Measurements from ENCODE around the gene CDYL.

The CDYL gene

GRCh38 chr6:4944325-4944724 lies 168.1 kb downstream of the CDYL start:
- Histone ChIP-seq H3K4me3 (ENCODE audit: low read length) (no peak overlapping the region), H3K4me1 (ENCODE audit: control insufficient read depth, insufficient read depth, low read length) (peaks cover 25% of the 10 kb centered on the region), H3K36me3 (ENCODE audit: insufficient read depth, low read length) (peaks cover 9% of the 10 kb centered on the region), H3K9me3 (replicated peaks; ENCODE audit: low read length) (no peaks in the 10 kb centered on the region), H3K9ac (ENCODE audit: low read depth, low read length) (no peak overlapping the region), H3K4me2 (ENCODE audit: low read length) (no peak overlapping the region), H3K27me3 (ENCODE audit: control insufficient read depth, insufficient read depth, low read length) (no peaks in the 10 kb centered on the region)

DNA sequence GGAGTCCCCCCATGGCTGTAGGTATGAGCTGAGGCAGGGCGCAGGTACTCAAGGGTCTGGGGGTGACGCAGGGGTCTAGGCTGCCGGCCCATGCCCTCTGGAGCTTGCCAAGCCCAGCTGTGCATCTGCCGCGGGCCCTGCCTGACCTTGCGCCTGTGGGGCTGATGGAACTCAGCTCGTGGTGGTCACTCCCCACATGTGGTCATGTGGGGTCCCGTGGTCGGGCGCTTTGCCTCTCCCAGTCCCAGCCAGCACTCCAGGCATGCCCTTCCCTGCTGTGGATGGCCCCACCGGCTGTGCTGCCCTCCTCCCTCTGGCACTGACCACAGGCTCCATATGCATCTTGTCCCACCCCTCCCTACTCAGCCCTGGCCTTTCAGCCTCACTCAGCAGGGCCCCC lies 170.3 kb downstream of the CDYL start:
- Histone ChIP-seq H3K4me1 (ENCODE audit: control insufficient read depth, insufficient read depth, low read length) (peaks cover 19% of the 10 kb centered on the region), H3K4me2 (ENCODE audit: low read length) (no peak overlapping the region), H3K36me3 (ENCODE audit: insufficient read depth, low read length) (peaks cover 9% of the 10 kb centered on the region), H3K9me3 (replicated peaks; ENCODE audit: low read length) (no peaks in the 10 kb centered on the region), H3K4me3 (ENCODE audit: low read length) (no peak overlapping the region), H3K27me3 (ENCODE audit: control insufficient read depth, insufficient read depth, low read length) (no peaks in the 10 kb centered on the region), H3K9ac (ENCODE audit: low read depth, low read length) (no peak overlapping the region)

- Histone ChIP-seq H3K4me3 (ENCODE audit: low read length) (no peak overlapping the region), H3K4me2 (ENCODE audit: low read length) (no peak overlapping the region), H3K36me3 (ENCODE audit: insufficient read depth, low read length) (peaks cover 9% of the 10 kb centered on the region), H3K9ac (ENCODE audit: low read depth, low read length) (no peak overlapping the region), H3K4me1 (ENCODE audit: control insufficient read depth, insufficient read depth, low read length) (peaks cover 7% of the 10 kb centered on the region), H3K9me3 (replicated peaks; ENCODE audit: low read length) (no peaks in the 10 kb centered on the region), H3K27me3 (ENCODE audit: control insufficient read depth, insufficient read depth, low read length) (no peaks in the 10 kb centered on the region)
These were observed 171.5 kb downstream of the CDYL start for GRCh38 chr6:4947716-4948115.

- no peaks in the 10 kb centered on the region for H3K27me3 ChIP-seq (ENCODE audit: control insufficient read depth, insufficient read depth, low read length)
- H3K9ac ChIP-seq (ENCODE audit: low read depth, low read length): no peak overlapping the region
- no peaks in the 10 kb centered on the region for H3K4me1 ChIP-seq (ENCODE audit: control insufficient read depth, insufficient read depth, low read length)
- no peak overlapping the region for H3K4me2 ChIP-seq (ENCODE audit: low read length)
- no peaks in the 10 kb centered on the region for H3K9me3 ChIP-seq (replicated peaks; ENCODE audit: low read length)
- H3K4me3 ChIP-seq (ENCODE audit: low read length): no peak overlapping the region
- H3K36me3 ChIP-seq (ENCODE audit: insufficient read depth, low read length): peaks cover 14% of the 10 kb centered on the region
These were observed 172.7 kb downstream of the CDYL start for GRCh38 chr6:4948781-4949450.

DNA sequence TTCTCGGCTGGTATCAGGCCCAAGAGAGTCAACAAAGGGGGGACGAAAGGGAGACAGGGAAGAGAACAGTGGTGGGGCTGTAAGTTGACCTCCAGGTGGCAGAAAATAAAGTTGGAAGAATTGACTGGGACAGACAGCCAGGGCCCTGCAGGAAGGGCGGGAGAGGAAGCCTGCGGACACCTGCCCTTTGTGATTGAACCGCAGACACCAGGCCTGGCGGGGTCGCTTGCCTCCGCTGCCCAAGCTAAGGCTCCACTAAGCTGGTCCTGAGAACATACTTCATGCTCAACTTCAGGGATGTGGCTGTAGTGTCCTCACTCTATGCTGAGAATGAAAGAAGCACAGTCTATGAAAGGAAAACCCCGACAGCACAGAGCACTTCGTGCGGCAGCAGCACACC lies 173.9 kb downstream of the CDYL start:
- H3K4me2 ChIP-seq (ENCODE audit: low read length): no peak overlapping the region
- H3K36me3 ChIP-seq (ENCODE audit: insufficient read depth, low read length): peaks cover 16% of the 10 kb centered on the region
- H3K27me3 ChIP-seq (ENCODE audit: control insufficient read depth, insufficient read depth, low read length): no peaks in the 10 kb centered on the region
- H3K9ac ChIP-seq (ENCODE audit: low read depth, low read length): no peak overlapping the region
- no peaks in the 10 kb centered on the region for H3K4me1 ChIP-seq (ENCODE audit: control insufficient read depth, insufficient read depth, low read length)
- H3K4me3 ChIP-seq (ENCODE audit: low read length): no peak overlapping the region
- H3K9me3 ChIP-seq (replicated peaks; ENCODE audit: low read length): no peaks in the 10 kb centered on the region

DNA sequence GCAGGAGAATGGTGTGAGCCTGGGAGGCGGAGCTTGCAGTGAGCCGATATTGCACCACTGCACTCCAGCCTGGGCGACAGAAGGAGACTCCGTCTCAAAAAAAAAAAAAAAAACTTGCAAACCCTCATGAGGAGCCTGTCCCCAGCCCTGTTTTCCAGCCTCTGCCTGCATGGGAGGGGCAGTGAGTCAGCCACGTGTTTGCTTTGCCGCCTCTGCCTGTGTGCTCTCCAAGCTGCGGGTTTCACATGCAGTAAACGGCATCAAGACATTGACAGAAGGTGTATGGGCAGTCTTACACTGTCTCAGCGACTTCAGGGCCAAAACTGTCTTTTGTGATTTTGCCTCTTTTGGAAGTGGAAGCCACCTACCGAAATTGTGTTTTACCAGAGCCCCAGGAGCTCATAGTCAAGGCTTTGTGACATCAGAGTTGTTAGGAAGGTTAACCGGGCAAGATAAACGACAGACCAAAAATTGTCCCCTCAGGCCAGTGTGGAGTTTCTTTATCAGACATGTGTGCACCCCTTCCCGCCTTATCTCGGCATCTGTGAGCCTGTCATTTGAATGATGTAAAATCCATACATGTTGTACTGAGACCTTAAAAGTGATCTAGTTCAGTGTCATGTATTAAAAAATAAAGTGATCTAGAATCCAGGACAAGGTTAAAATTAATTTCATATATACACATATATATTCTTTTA lies 174.8 kb downstream of the CDYL start:
- H3K9ac ChIP-seq (ENCODE audit: low read depth, low read length): no peak overlapping the region
- H3K4me2 ChIP-seq (ENCODE audit: low read length): no peak overlapping the region
- H3K9me3 ChIP-seq (replicated peaks; ENCODE audit: low read length): no peaks in the 10 kb centered on the region
- H3K4me3 ChIP-seq (ENCODE audit: low read length): no peak overlapping the region
- H3K4me1 ChIP-seq (ENCODE audit: control insufficient read depth, insufficient read depth, low read length): no peaks in the 10 kb centered on the region
- peaks cover 10% of the 10 kb centered on the region for H3K36me3 ChIP-seq (ENCODE audit: insufficient read depth, low read length)
- no peaks in the 10 kb centered on the region for H3K27me3 ChIP-seq (ENCODE audit: control insufficient read depth, insufficient read depth, low read length)

DNA sequence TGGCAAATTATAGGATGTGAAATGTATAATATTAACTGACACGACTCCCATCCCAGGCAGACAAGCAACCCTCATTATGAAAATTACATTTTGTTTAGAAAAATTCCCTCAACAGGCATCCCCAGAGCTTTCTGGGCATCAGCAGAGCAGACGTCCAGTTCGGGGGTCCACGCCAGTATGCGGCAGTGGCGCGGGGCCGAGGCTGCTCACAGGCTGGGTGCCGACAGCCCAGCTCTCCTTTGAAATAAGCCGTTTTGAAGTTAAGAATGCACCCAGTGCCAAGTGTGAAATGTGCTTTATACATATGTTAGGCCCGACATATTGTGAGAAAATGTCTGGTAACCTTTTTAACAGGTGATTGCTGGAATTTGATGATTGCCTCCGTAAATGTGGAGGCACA lies 177.2 kb downstream of the CDYL start:
- H3K9ac ChIP-seq (ENCODE audit: low read depth, low read length): no peak overlapping the region
- no peaks in the 10 kb centered on the region for H3K27me3 ChIP-seq (ENCODE audit: control insufficient read depth, insufficient read depth, low read length)
- H3K4me3 ChIP-seq (ENCODE audit: low read length): no peak overlapping the region
- H3K4me2 ChIP-seq (ENCODE audit: low read length): no peak overlapping the region
- H3K9me3 ChIP-seq (replicated peaks; ENCODE audit: low read length): no peaks in the 10 kb centered on the region
- H3K36me3 ChIP-seq (ENCODE audit: insufficient read depth, low read length): peaks cover 7% of the 10 kb centered on the region
- H3K4me1 ChIP-seq (ENCODE audit: control insufficient read depth, insufficient read depth, low read length): no peaks in the 10 kb centered on the region

DNA sequence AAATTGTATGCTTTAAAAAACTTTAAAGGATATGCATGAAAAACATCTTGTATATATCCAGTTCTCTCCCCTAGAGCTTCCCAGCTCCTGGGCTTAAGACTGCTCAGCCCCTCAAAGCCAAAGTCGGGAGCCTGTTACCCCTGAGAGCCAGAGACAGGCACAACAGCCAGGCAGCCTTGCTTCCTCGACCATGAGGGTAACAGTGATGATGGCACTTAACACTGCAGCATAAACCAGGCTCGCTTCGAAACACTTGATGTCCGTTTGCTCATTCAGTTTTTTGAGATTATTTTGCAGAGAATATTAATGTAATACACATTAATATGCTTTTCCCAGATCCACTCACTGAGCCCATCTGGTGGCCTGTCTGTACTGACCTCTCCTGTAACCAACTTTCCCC lies 180.4 kb downstream of the CDYL start:
- H3K9me3 ChIP-seq (replicated peaks; ENCODE audit: low read length): no peaks in the 10 kb centered on the region
- H3K4me2 ChIP-seq (ENCODE audit: low read length): no peak overlapping the region
- peaks cover 7% of the 10 kb centered on the region for H3K36me3 ChIP-seq (ENCODE audit: insufficient read depth, low read length)
- no peak overlapping the region for H3K4me3 ChIP-seq (ENCODE audit: low read length)
- H3K4me1 ChIP-seq (ENCODE audit: control insufficient read depth, insufficient read depth, low read length): no peaks in the 10 kb centered on the region
- H3K9ac ChIP-seq (ENCODE audit: low read depth, low read length): no peak overlapping the region
- H3K27me3 ChIP-seq (ENCODE audit: control insufficient read depth, insufficient read depth, low read length): no peaks in the 10 kb centered on the region

DNA sequence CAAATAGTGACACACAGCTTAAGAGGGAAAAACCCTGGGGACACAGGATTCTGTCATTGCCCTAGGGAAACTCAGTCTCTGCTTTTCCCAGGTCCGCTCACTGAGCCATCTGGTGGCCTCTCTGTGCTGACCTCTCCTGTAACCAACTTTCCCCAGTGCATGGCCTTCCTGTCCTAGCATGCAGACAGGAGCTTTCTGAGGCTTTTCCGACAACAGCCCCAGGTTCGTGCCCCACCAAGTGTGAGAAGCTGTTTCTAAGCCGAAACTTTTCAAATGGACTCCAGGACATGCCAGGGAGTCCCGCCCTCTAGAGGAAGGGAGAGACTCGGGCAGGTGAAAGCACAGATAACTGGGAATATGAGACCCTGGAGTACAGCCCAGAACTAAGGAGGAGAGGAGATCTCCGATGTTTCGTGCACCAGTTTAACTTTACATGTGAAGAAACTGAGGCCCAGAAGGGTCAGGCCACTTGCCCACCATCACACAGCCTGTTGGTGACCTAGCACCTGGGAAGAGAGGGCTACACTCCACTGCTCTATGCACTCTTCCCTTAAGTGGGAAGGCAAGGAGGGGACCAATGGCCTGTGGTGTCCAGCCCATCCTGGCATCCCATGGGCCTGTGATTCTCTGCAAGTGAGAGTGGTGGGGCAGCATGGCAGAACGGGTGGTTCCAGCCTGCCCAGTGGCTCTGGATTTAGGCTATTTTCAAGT lies 181.5 kb downstream of the CDYL start:
- H3K4me2 ChIP-seq (ENCODE audit: low read length): no peak overlapping the region
- H3K4me3 ChIP-seq (ENCODE audit: low read length): no peak overlapping the region
- no peaks in the 10 kb centered on the region for H3K4me1 ChIP-seq (ENCODE audit: control insufficient read depth, insufficient read depth, low read length)
- no peaks in the 10 kb centered on the region for H3K27me3 ChIP-seq (ENCODE audit: control insufficient read depth, insufficient read depth, low read length)
- peaks cover 7% of the 10 kb centered on the region for H3K36me3 ChIP-seq (ENCODE audit: insufficient read depth, low read length)
- H3K9me3 ChIP-seq (replicated peaks; ENCODE audit: low read length): no peaks in the 10 kb centered on the region
- H3K9ac ChIP-seq (ENCODE audit: low read depth, low read length): no peak overlapping the region

DNA sequence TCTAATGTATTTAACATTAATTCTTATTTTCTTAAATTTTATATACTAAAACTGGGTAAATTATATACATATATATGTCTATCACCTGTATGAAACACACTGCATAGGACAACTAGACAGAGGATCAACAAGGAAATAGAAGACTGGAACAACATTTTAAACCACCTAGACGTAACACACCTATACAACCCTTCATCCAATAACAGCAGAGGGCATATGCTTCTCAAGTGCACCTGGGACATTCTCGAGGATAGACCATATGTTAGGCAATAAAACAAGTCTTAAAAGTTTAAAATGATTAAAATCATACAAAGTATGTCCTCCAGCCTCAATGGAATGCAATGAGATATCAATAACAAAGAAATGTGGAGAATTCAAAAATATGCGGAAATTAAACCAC lies 182.4 kb downstream of the CDYL start:
- no peak overlapping the region for H3K4me2 ChIP-seq (ENCODE audit: low read length)
- H3K9me3 ChIP-seq (replicated peaks; ENCODE audit: low read length): no peaks in the 10 kb centered on the region
- no peaks in the 10 kb centered on the region for H3K27me3 ChIP-seq (ENCODE audit: control insufficient read depth, insufficient read depth, low read length)
- H3K9ac ChIP-seq (ENCODE audit: low read depth, low read length): no peak overlapping the region
- H3K36me3 ChIP-seq (ENCODE audit: insufficient read depth, low read length): peaks cover 5% of the 10 kb centered on the region
- H3K4me3 ChIP-seq (ENCODE audit: low read length): no peak overlapping the region
- H3K4me1 ChIP-seq (ENCODE audit: control insufficient read depth, insufficient read depth, low read length): no peaks in the 10 kb centered on the region

GRCh38 chr6:4961322-4962168 lies 185.3 kb downstream of the CDYL start:
- H3K4me3 ChIP-seq (ENCODE audit: low read length): no peak overlapping the region
- no peaks in the 10 kb centered on the region for H3K9me3 ChIP-seq (replicated peaks; ENCODE audit: low read length)
- H3K36me3 ChIP-seq (ENCODE audit: insufficient read depth, low read length): no peaks in the 10 kb centered on the region
- H3K27me3 ChIP-seq (ENCODE audit: control insufficient read depth, insufficient read depth, low read length): no peaks in the 10 kb centered on the region
- H3K4me2 ChIP-seq (ENCODE audit: low read length): no peak overlapping the region
- H3K4me1 ChIP-seq (ENCODE audit: control insufficient read depth, insufficient read depth, low read length): no peaks in the 10 kb centered on the region
- H3K9ac ChIP-seq (ENCODE audit: low read depth, low read length): no peak overlapping the region
